HG02571 (cell line): ENCODE results near the gene DLX3.

Experiments
- ATAC-seq: cut with Tn5 transposase; IDR thresholded peaks from one replicate; pipeline ENCODE4 v1.9.1; 2021; ENCODE audit warnings: mild to moderate bottlenecking, moderate library complexity; ENCODE audit not compliant: unreplicated experiment

The DLX3 gene

GRCh38 chr17:49992933-49993422 is 2.0 kb downstream of the DLX3 start:
- no peak for ATAC-seq

- no peak for ATAC-seq
Measured at GRCh38 chr17:49992191-49992932, 2.7 kb downstream of the DLX3 start.

GRCh38 chr17:49991409-49991808 is 3.6 kb downstream of the DLX3 start:
- ATAC-seq: no peak

GRCh38 chr17:49990921-49991320 is 4.1 kb downstream of the DLX3 start:
- no peak for ATAC-seq

GRCh38 chr17:49990331-49990730 is 4.7 kb downstream of the DLX3 start:
- no peak for ATAC-seq

- ATAC-seq: no peak
Measured at GRCh38 chr17:49989518-49989880, 5.5 kb downstream of the DLX3 start.

GRCh38 chr17:49987681-49988441 is 7.2 kb downstream of the DLX3 start:
- no peak for ATAC-seq

GRCh38 chr17:49987290-49987585 is 7.8 kb downstream of the DLX3 start:
- ATAC-seq: no peak

- ATAC-seq: no peak
Measured at GRCh38 chr17:49986396-49987289, 8.4 kb downstream of the DLX3 start.

- ATAC-seq: no peak
Measured at GRCh38 chr17:49985310-49985990, 9.6 kb downstream of the DLX3 start.

GRCh38 chr17:49984776-49985175 is 10.2 kb downstream of the DLX3 start:
- ATAC-seq: no peak

- ATAC-seq: no peak
Measured at GRCh38 chr17:49984283-49984682, 10.7 kb downstream of the DLX3 start.

GRCh38 chr17:49980703-49981197 is 14.3 kb downstream of the DLX3 start:
- no peak for ATAC-seq

GRCh38 chr17:49979748-49980479 is 15.1 kb downstream of the DLX3 start:
- no peak for ATAC-seq

GRCh38 chr17:49978501-49978900 is 16.5 kb downstream of the DLX3 start:
- ATAC-seq: no peak

GRCh38 chr17:49977463-49978389 is 17.3 kb downstream of the DLX3 start:
- no peak for ATAC-seq

- ATAC-seq: no peak
Measured at GRCh38 chr17:49976828-49977202, 18.2 kb downstream of the DLX3 start.

- ATAC-seq: no peak
Measured at GRCh38 chr17:49976163-49976827, 18.7 kb downstream of the DLX3 start.
